K562 (cell line): ENCODE measurements around the gene SCYGR2. TPM values are rescaled to one million over a fixed set of nuclear protein-coding genes. Genes with fewer than 3 reads are reported as not detected.

Experiments
- ATAC-seq: fragments of 200-7000 bp; cut with Tn5 transposase; 3 replicates; pipeline ENCODE4 v1.9.1; 2020; ENCODE audit warnings: moderate library complexity
- BruUV-seq: library from RNA; stranded (reverse); fragments of 400-500 nt; replicated peaks from 2 replicates; lab custom pipeline; 2021; lab: Mats Ljungman, UMichigan
- CTCF ChIA-PET: fragments of 300-600 bp; formaldehyde crosslinking; extraction: SDS; loops from one replicate; lab custom pipeline; 2021; ENCODE audit warnings: low intra/inter-chr PET ratio; lab: Yijun Ruan, JAX
- POLR2A ChIA-PET: fragments of 300-600, 350-650 bp; sonication (Branson Sonifier 250); formaldehyde crosslinking; extraction: SDS; loops from one replicate; lab custom pipeline; 2021; ENCODE audit warnings: antibody characterized with exemption, inconsistent platforms; lab: Yijun Ruan, JAX
- DNase-seq, 4 experiments: peaks; one replicate each; pipeline versions ENCODE4 v3.0.0 to v3.0.0-alpha.2; 2011 to 2018; ENCODE audit warnings: low spot score in 3 of 4, mixed read lengths in 3 of 4; ENCODE audit errors: extremely low read depth in 1 of 4
- FAIRE-seq: peaks from 2 replicates; lab custom pipeline; 2011; peaks lifted over from hg19 to GRCh38; lab: Jason Lieb, UNC
- H2AFZ ChIP-seq: 2 replicates; pipeline ENCODE4 v1.6.0; 2011; ENCODE audit warnings: low read depth, low read length, control low read depth, inconsistent platforms
- H3K27ac ChIP-seq: fragments of 200-600 bp; 3 replicates; pipeline ENCODE4 v1.8.0; 2011; ENCODE audit warnings: low read depth, mild to moderate bottlenecking, control low read depth, inconsistent platforms, low read length, moderate library complexity, mixed read lengths; ENCODE audit errors: extremely low read depth
- H3K27me3 ChIP-seq, 2 experiments: fragments of 300-600 bp in 1 of 2; 2 replicates in 1 of 2; 3 replicates in 1 of 2; pipeline versions ENCODE4 v1.6.0 to v1.8.0; 2011; ENCODE audit warnings: inconsistent platforms in 2 of 2, low read length in 2 of 2, mild to moderate bottlenecking in 1 of 2, mixed read lengths in 1 of 2, moderate library complexity in 1 of 2; ENCODE audit not compliant: control insufficient read depth in 2 of 2, insufficient read depth in 2 of 2
- H3K36me3 ChIP-seq: fragments of 300-600 bp; 3 replicates; pipeline ENCODE4 v1.8.0; 2011; ENCODE audit warnings: mild to moderate bottlenecking, low read length, inconsistent platforms; ENCODE audit not compliant: control insufficient read depth, insufficient read depth
- H3K4me1 ChIP-seq, 2 experiments: fragments of 200-600 bp in 1 of 2; replicated peaks in 1 of 2; 2 replicates in 1 of 2; 3 replicates in 1 of 2; pipeline versions ENCODE4 v1.5.1 to v1.8.0; 2011; ENCODE audit warnings: inconsistent platforms in 2 of 2, low read length in 2 of 2, mild to moderate bottlenecking in 1 of 2, mixed read lengths in 1 of 2, moderate library complexity in 1 of 2; ENCODE audit not compliant: control insufficient read depth in 2 of 2, insufficient read depth in 2 of 2
- H3K4me2 ChIP-seq: 2 replicates; pipeline ENCODE4 v1.6.1; 2011; ENCODE audit warnings: low read length, control low read depth, inconsistent platforms, mixed read lengths; ENCODE audit not compliant: insufficient read depth
- H3K4me3 ChIP-seq: fragments of 200-600 bp; sonication (generic), shearing (Covaris generic); 2 replicates; pipeline ENCODE4 v1.5.1; 2016; ENCODE audit warnings: control low read depth, inconsistent platforms
- H3K79me2 ChIP-seq: fragments of 200-600 bp; 3 replicates; pipeline ENCODE4 v1.8.0; 2011; ENCODE audit warnings: low read length, inconsistent platforms; ENCODE audit not compliant: control insufficient read depth, insufficient read depth
- H3K9ac ChIP-seq, 2 experiments: 2 replicates each; pipeline versions ENCODE4 v1.6.0 to v1.6.1; 2011; ENCODE audit warnings: low read depth in 2 of 2, low read length in 2 of 2, control low read depth in 1 of 2, inconsistent platforms in 1 of 2, mild to moderate bottlenecking in 1 of 2, mixed read lengths in 1 of 2; ENCODE audit not compliant: insufficient read depth in 1 of 2
- H3K9me1 ChIP-seq: one replicate; pipeline ENCODE4 v1.6.0; 2011; ENCODE audit warnings: inconsistent platforms, mild to moderate bottlenecking, low read length, moderate library complexity; ENCODE audit not compliant: control insufficient read depth, insufficient read depth
- H3K9me3 ChIP-seq: replicated peaks from 2 replicates; pipeline ENCODE4 v1.5.1; 2011; ENCODE audit warnings: low read depth, low read length, inconsistent platforms; ENCODE audit not compliant: control insufficient read depth, insufficient read depth
- H4K20me1 ChIP-seq: replicated peaks from 2 replicates; pipeline ENCODE4 v1.6.1; 2011; ENCODE audit warnings: low read length, inconsistent platforms, mixed read lengths; ENCODE audit not compliant: control insufficient read depth, insufficient read depth
- BHLHE40 ChIP-seq: IDR thresholded peaks from 2 replicates; pipeline ENCODE4 v1.6.1; 2011; ENCODE audit warnings: low read length, improper control_type of control experiment
- DNMT1 ChIP-seq: fragments of 450-650 bp; IDR thresholded peaks from 2 replicates; pipeline ENCODE4 v1.6.1; 2016; ENCODE audit warnings: antibody characterized with exemption, mild to moderate bottlenecking
- HMBOX1 ChIP-seq: sonication (generic); IDR thresholded peaks from 2 replicates; pipeline ENCODE4 v1.6.1; 2016
- PHF8 ChIP-seq: fragments of 200-600 bp; sonication (generic); IDR thresholded peaks from 2 replicates; pipeline ENCODE4 v1.6.1; 2012; ENCODE audit warnings: mixed run types, mild to moderate bottlenecking, inconsistent platforms, low read length, moderate library complexity, borderline replicate concordance
- RFX1 ChIP-seq: fragments of 450-650 bp; IDR thresholded peaks from 2 replicates; pipeline ENCODE4 v1.6.1; 2016; ENCODE audit warnings: mild to moderate bottlenecking, moderate library complexity
- ZBTB43 ChIP-seq: sonication (generic); formaldehyde crosslinking; IDR thresholded peaks from 2 replicates; pipeline ENCODE4 v1.8.0; 2023; ENCODE audit warnings: mild to moderate bottlenecking, missing genetic modification reagents
- ZNF197 ChIP-seq: fragments of 200-800 bp; sonication (Bioruptor generic); IDR thresholded peaks from 2 replicates; pipeline ENCODE4 v1.6.1; 2016; ENCODE audit warnings: low read depth, missing genetic modification characterization, missing compliant biosample characterization
- WGBS: fragments of 100-300 bp; shearing (Covaris generic); methylation state at CpG from one replicate; pipeline ENCODE4 v1.1.6; 2016; ENCODE audit warnings: low coverage, mixed read lengths; ENCODE audit not compliant: insufficient coverage; ENCODE audit errors: missing lambda C conversion rate; 5-methylcytosine and 5-hydroxymethylcytosine counted together
- in situ Hi-C: fragments of 300-500 bp; cut with MboI; formaldehyde crosslinking; loops from 4 replicates; pipeline ENCODE4 v1.15.0; 2018; ENCODE audit warnings: inconsistent platforms, mixed read lengths
- intact Hi-C: fragments of 100-400 bp; cut with micrococcal nuclease; formaldehyde crosslinking; loops from 2 replicates; pipeline ENCODE4 v1.14.2; 2022
- polyA plus RNA-seq, 8 experiments: library from polyadenylated mRNA; depleted of rRNA in 4 of 8; stranded (reverse) in 5 of 8; unstranded in 3 of 8; fragments of >200 nt; fragmentation: Nextera tagmentation in 2 of 8; fragmentation: Illumina TruSeq in 1 of 8; extraction: Ambion mirVana in 2 of 8; extraction: Trizol in 1 of 8; gene quantifications; 2 replicates each; pipeline versions ENCODE4 v1.2.1 to v1.2.3, GENCODE V29; 2011 to 2014; ENCODE audit warnings: inconsistent platforms in 1 of 8, missing spikeins in 1 of 8
- total RNA-seq, 7 experiments: library from RNA; depleted of rRNA in 6 of 7; stranded (reverse); fragments of >200 nt in 6 of 7; fragmentation: Illumina TruSeq in 2 of 7; extraction: Trizol in 2 of 7; gene quantifications; 2 replicates each; pipeline versions ENCODE4 v1.2.1 to v1.2.3, GENCODE V29; 2011 to 2021; ENCODE audit warnings: low replicate concordance in 1 of 7

The SCYGR2 gene
- total and polyA plus RNA-seq, 9 of the 15 experiments (the other 6 are each of a cell fraction or from before 2014, with no cell fraction given): not detected

GRCh38 chr2:227629435-227629834 lies 30.7 kb downstream of the SCYGR2 start:
- in situ Hi-C loops: no loop called here
- H3K9ac ChIP-seq: no peak overlapping the region
- no peaks in the 10 kb centered on the region for H3K9me1 ChIP-seq
- no peaks in the 10 kb centered on the region for H3K36me3 ChIP-seq
- ATAC-seq (no peak), FAIRE-seq (no peak), DNase-seq (no peak)
- POLR2A ChIA-PET: no interaction called here
- intact Hi-C loops: no loop called here
- H3K9me3 ChIP-seq: no peaks in the 10 kb centered on the region
- CTCF ChIA-PET: no interaction called here
- no peaks in the 10 kb centered on the region for H4K20me1 ChIP-seq
- 1% methylated on average over 7 of the region's 7 CpGs for WGBS
- H3K27me3 ChIP-seq: peaks cover 5 to 18% of the 10 kb centered on the region in 2 experiments; a peak in 4 of 5 replicates
- H2AFZ ChIP-seq: no peak overlapping the region
- no peaks in the 10 kb centered on the region for H3K79me2 ChIP-seq
- no peak overlapping the region for H3K4me2 ChIP-seq
- H3K4me1 ChIP-seq: no peaks in the 10 kb centered on the region
- H3K4me3 ChIP-seq: no peak overlapping the region
- no TSS peak for BruUV-seq
- no peak overlapping the region for H3K27ac ChIP-seq
- TF ChIP-seq ZBTB43 (no peak), ZNF197 (CRISPR knock-in tag) (no peak), HMBOX1 (no peak), RFX1 (no peak), DNMT1 (no peak), BHLHE40 (no peak), PHF8 (no peak)
